Head of caudate nucleus (tissue), 42 donors: ENCODE measurements around the gene BAIAP3.

Source experiments
- DNase-seq, 42 donors: peaks; one replicate each; pipeline versions ENCODE4 v3.0.0 to v3.0.0-alpha.2; 2020 to 2021; ENCODE audit warnings: mixed read lengths in 7 of 42
- intact Hi-C: fragments of 100-400 bp; cut with DNase I; formaldehyde crosslinking; loops from one replicate; pipeline ENCODE4 v1.15.0; 2022

The BAIAP3 gene

DNA sequence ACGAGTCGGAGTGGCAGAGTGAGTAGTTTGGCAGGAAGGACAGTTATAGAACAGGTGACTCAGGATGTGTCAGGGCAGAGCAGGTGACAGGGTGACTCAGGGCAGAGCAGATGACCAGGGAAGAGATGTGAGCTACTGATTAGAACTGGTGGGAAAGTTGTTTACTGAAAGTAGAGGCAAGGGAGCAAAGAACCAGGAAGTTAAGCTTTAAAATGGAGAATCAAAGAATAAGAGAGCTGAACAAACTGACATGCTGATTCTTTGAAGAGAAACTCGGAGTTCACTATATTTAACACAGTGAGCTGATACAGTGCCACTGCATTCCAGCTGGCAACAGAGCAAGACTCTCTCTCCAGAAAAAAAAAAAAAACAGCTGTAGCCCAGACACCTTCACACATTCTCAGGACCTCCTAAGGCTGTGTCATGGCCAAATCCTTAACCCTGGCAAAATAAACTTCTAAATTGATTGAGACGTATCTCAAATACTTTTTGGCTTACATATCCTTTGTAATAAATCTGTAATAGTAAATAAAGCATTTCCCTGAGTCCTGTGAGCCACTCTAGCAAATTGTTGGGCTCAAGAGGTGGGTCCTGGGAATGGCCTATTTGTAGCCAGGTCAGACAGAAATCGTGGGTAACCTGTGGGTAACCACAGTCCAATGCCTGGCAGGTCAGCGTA is 36.3 kb upstream of the BAIAP3 start:
- intact Hi-C loops: no loop called here
- no peak for DNase-seq

GRCh38 chr16:1298406-1298805 is 35.0 kb upstream of the BAIAP3 start:
- no peak for DNase-seq
- intact Hi-C loops: no loop called here

GRCh38 chr16:1299012-1299867 is 34.2 kb upstream of the BAIAP3 start:
- DNase-seq: no peak
- intact Hi-C loops: no loop called here

DNA sequence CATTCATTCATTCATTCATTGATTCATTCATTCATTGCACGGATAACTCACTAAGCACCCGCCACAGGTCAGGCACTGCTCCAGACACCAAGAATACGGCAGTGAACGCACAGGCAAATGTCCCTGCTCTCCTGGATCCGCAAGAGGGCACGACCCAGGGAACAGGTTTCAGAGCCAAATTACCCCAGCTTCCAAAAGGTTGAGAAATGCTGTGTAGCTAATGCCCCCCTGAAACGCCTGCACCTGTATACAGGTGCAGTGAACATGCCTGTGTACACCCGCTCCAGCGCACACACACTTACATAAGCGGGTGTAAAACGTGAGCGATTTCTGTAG is 33.6 kb upstream of the BAIAP3 start:
- DNase-seq: no peak
- intact Hi-C loops: loop anchor here (10.0 kb wide), 1 partner anchor 115 kb away; the partner anchor contains the start of gene UNKL

GRCh38 chr16:1300664-1301476 is 32.6 kb upstream of the BAIAP3 start:
- DNase-seq: peak in 41 of 42 donors; percentile 16 to 83 (median 62)

GRCh38 chr16:1301562-1301961 is 31.9 kb upstream of the BAIAP3 start:
- no peak for DNase-seq
- intact Hi-C loops: loop anchor here (10.0 kb wide), 1 partner anchor 113 kb away; the partner anchor contains the start of gene UNKL

More at GRCh38 chr16:1300664-1301476, 32.6 kb upstream of the BAIAP3 start:
- intact Hi-C loops: loop anchor here (10.0 kb wide), 1 partner anchor 114 kb away; the partner anchor contains the start of gene UNKL

- intact Hi-C loops: loop anchor here (10.0 kb wide), 1 partner anchor 109 kb away; the partner anchor contains the start of gene UNKL
Observed at GRCh38 chr16:1305823-1306222, 27.6 kb upstream of the BAIAP3 start.

DNA sequence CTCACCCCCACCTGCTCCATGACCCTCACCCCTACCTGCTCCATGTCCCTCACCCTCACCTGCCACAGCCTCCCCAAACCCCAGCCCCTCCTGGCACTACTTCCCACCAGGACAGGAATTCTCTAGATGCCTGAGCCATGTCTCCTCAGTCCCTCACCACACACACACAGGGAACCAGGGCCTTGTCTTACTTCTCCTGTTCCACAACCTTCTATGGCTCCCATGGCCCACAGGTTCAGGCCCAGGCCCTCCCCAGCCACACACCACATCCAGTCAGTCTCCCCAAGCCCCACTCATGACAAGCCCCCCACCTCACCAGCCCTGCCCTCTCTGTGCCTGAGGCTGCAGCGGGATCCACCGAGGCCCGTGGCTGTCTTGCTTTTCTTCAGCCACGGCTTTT is 27.1 kb upstream of the BAIAP3 start:
- intact Hi-C loops: loop anchor here (10.0 kb wide), 1 partner anchor 108 kb away; the partner anchor contains the start of gene UNKL
- no peak for DNase-seq

More at GRCh38 chr16:1305823-1306222, 27.6 kb upstream of the BAIAP3 start:
- DNase-seq: no peak

- DNase-seq: no peak
- intact Hi-C loops: loop anchor here (10.0 kb wide), 1 partner anchor 106 kb away; the partner anchor contains the start of gene UNKL
Observed at GRCh38 chr16:1308036-1308976, 25.1 kb upstream of the BAIAP3 start.

DNA sequence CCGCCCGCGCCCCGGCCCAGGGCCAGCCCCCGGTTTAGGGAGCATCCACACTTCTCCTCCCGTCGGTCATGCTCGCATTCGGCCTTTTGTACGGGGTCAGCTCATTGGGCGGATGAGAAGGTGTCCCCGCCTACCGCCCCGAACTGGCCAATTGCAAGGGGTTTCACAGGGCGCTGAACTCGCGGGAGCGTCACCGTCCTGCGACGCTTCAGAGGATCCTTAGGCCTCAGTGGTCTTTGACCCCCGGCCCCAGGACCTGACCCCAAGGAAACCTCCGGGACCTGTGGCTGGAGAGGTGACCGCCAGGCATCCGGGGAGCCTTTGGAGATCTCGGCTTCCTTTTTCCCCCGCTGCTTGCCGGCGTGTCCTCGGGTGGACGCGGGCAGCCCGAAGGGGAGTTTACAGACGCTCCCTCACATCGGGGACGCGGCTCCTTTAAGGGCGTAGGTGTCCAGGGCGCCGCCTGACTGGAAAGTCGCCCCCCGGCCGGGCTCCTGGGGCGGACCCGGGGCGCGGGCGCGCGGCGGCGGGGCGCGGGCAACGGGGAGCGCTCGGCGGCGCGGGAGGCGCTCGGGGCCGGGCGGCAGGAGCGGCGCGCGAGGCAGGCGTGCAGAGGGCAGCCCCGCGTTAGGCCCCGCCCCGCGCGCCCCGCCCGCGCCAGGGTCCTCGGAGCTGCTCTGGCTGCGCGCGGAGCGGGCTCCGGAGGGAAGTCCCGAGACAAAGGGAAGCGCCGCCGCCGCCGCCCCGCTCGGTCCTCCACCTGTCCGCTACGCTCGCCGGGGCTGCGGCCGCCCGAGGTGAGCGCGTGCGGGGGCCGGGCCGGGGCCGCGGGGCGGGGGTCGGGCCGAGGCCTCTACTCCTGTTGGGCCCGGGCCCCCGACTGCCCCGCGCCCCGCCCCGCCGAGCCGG is 24.2 kb upstream of the BAIAP3 start, which contains the start of gene UBE2I:
UBE2I (plus strand) TSS at position 660 of the 909 bp plus-strand sequence. CDS start 4,395 bp downstream, outside the sequence.
- intact Hi-C loops: loop anchor here (10.0 kb wide), 1 partner anchor 106 kb away; the partner anchor contains the start of gene UNKL
- peak; percentile 96 to 100 (median 99) for DNase-seq

GRCh38 chr16:1309888-1310831 is 23.3 kb upstream of the BAIAP3 start:
- intact Hi-C loops: loop anchor here (2.0 to 10.0 kb wide), 3 partner anchors 25 to 105 kb away; partner anchors contain the start of genes GNPTG, TSR3 and UNKL
- peak in 26 of 42 donors; percentile 17 to 63 (median 32) for DNase-seq

GRCh38 chr16:1310832-1311200 is 22.6 kb upstream of the BAIAP3 start:
- intact Hi-C loops: loop anchor here (2.0 to 5.0 kb wide), 2 partner anchors 24 to 41 kb away; partner anchors contain the start of genes GNPTG and TSR3
- DNase-seq: no peak

DNA sequence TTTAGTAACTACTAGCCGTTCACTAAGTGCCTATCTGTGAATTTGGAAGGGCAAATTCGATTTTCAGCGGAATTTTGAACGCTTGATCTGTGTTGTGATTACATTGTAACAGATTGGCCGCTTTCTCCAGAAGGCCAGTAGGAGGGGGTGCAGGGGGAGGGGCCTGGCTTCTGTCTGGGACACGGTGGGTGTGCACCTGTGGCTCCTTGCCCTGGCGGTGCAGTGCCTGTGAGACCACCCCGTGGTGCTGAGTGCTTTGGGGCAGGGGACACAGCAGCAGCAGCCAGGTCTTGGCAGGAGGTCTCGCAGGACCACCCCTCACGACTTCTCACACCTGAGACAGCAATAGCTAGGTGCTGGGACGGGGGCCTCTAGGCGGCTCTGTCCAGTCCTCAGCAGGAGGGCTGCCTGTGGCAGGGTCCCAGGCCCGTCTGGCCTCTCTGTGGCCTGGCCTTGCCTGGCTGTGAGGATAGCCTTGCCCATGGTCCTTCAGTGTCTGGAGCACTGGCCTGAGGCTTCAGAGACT is 22.2 kb upstream of the BAIAP3 start:
- intact Hi-C loops: loop anchor here (2.0 to 5.0 kb wide), 2 partner anchors 24 to 41 kb away; partner anchors contain the start of genes GNPTG and TSR3
- DNase-seq: no peak

DNA sequence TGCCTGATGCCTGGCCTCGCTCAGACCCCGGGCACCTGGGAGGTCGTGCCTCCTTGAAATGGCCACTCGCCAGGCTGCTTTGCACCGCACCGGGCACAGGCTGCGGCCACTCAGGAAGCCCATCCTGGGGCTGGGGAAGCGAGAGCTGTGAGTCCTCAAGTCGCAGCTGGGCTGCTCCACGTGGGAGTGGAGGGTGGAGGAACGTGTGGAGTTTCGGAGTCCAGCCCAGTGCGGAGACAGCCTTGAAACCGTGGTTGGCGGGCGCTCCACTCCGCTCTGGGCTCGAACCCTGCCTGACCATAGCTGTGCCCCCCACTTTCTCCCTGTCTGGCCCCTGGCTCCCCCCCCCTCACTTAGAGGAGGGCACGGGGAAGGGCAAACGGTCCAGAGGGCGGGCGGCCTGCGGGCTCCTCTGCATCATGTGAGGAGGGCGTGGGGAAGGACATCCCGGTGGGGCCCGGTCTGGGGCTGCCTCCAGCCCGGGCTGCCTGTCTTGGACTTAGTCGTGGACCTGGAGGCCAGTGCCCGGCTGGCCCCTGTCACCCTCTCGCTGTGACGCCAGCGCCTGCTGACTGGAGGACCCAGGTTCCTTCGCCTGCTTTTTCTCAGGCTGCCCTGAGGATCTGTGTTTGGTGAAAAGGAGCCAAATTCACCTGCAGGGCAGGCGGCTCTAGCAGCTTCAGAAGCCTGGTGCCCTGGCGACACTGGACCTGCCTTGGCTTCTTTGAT is 21.5 kb upstream of the BAIAP3 start:
- intact Hi-C loops: loop anchor here (2.0 to 5.0 kb wide), 2 partner anchors 23 to 40 kb away; partner anchors contain the start of genes GNPTG and TSR3
- DNase-seq: peak in 2 of 42 donors; percentile 28 to 42
